ENCODE measurements around the gene ANKRD22.

- no peak for TF ChIP-seq CTCF (IDR thresholded peaks at IDR 0.05)
- TF ChIP-seq POLR2AphosphoS5 (IDR thresholded peaks at IDR 0.05), result no peak
Measured at GRCh38 chr10:88819290-88819689, 32.4 kb downstream of the ANKRD22 start.

Measured in transverse colon (tissue), 4 donors.